ENCODE results near the gene KRCC1. TPM values are rescaled to one million over a fixed set of nuclear protein-coding genes. Genes with fewer than 3 reads are reported as not detected.

KRCC1 gene
- total RNA-seq, 2 donors from 2014 or later, result 11.7 to 20.3 TPM

DNA sequence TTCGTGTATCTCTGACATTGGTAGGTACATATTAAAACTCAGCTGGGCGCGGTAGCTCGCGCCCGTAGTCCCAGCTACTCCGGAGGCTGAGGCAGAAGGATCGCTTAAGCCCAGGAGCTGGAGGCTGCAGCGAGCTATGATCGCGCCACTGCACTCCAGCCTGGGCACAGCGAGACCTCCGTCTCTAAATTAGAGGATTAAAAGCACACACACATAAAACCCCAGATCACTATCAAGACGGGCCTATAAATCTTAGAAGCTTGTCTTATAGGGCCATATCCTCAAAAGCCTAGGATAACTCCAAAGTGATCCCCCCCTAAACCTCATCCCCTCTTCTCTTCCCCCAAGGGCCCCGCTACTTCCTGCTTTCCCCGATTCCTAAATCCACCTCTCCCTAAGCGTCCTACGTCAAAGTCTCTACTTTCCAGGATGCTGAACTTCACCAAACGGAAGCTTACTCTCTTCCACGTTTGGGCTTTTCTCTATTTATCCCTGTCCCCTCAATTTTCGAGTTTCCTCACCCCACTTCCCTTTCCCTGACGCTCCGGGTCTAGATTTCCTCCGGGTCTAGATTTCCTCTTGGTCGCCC, 707 bp downstream of the KRCC1 start:
- no peaks in the 10 kb centered on the region for H3K9me3 Mint-ChIP-seq
- H3K27ac Mint-ChIP-seq, result peak overlapping the region; percentile 95
- Histone ChIP-seq H3K4me1 (ENCODE audit: control insufficient read depth, insufficient read depth, low read length) (peaks cover 3% of the 10 kb centered on the region), H3K4me3 (ENCODE audit: low read length) (peak overlapping the region; percentile 95), H3K9ac (ENCODE audit: extremely low read depth, low read length, poor library complexity, severe bottlenecking) (peak overlapping the region; percentile 76), H3K27ac (ENCODE audit: low read depth, low read length) (no peak overlapping the region), H3K36me3 (ENCODE audit: control insufficient read depth, insufficient read depth, low read length) (peaks cover 11% of the 10 kb centered on the region), H3K9me3 (ENCODE audit: control insufficient read depth, low read length) (no peaks in the 10 kb centered on the region), H3K27me3 (ENCODE audit: control insufficient read depth, insufficient read depth, low read length, poor library complexity, severe bottlenecking) (no peaks in the 10 kb centered on the region)
- H3K4me3 Mint-ChIP-seq, result peak overlapping the region; percentile 96
- TF ChIP-seq, protein P1, sequence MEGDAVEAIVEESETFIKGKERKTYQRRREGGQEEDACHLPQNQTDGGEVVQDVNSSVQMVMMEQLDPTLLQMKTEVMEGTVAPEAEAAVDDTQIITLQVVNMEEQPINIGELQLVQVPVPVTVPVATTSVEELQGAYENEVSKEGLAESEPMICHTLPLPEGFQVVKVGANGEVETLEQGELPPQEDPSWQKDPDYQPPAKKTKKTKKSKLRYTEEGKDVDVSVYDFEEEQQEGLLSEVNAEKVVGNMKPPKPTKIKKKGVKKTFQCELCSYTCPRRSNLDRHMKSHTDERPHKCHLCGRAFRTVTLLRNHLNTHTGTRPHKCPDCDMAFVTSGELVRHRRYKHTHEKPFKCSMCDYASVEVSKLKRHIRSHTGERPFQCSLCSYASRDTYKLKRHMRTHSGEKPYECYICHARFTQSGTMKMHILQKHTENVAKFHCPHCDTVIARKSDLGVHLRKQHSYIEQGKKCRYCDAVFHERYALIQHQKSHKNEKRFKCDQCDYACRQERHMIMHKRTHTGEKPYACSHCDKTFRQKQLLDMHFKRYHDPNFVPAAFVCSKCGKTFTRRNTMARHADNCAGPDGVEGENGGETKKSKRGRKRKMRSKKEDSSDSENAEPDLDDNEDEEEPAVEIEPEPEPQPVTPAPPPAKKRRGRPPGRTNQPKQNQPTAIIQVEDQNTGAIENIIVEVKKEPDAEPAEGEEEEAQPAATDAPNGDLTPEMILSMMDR (conservative IDR thresholded peaks at IDR 0.05), result no peak
- 3 to 30% methylated on average over 11 to 25 of the region's 25 CpGs for WGBS, 2 experiments (ENCODE audit: insufficient coverage in 1 of 2, insufficient read length in 1 of 2)
- H3K27me3 Mint-ChIP-seq (ENCODE audit: insufficient read depth), result peaks cover 2% of the 10 kb centered on the region
- H3K36me3 Mint-ChIP-seq (ENCODE audit: low read depth), result peaks cover 3% of the 10 kb centered on the region
- no peak for DNase-seq
- H3K4me1 Mint-ChIP-seq, result peaks cover 17% of the 10 kb centered on the region

DNA sequence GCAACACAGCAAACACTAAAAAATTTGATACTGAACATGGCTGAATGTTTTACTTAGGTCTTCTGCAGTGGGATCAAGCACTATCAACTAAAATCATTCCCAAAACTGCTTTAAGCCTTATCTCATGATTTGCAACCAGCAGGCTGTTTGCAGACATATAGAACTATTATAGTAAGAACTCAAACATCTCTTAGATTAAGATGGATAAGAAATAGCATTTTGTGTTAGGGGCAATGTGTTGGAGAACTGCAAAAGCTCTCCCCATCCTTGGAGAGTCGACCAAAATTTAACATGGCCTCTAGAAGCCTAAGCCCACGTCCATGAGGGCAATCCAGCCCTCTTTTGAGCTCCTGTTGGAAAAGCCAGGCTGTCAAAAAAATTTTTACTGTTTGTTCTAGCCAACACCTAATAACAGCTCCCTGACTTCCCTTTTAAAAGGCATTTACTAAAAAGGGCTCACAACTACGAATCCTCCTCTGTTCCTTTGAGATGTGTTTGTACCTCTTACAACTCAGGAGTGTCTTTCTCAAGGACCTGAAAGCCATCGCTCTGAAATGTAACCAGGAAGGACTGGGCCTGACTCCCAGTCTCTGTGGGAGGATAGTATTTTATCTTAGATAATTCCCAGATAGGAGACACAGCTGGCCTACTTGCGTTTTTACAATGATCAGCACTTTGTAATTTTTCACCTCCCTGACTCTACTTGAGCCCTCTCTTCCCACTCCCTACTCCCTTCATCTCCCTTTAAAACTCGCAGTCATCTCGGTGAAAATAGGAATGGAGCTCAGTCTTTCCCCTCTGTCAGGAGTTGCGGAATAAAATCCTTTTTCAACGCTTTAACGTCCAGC, 1.4 kb downstream of the KRCC1 start:
- no peaks in the 10 kb centered on the region for H3K9me3 Mint-ChIP-seq

DNA sequence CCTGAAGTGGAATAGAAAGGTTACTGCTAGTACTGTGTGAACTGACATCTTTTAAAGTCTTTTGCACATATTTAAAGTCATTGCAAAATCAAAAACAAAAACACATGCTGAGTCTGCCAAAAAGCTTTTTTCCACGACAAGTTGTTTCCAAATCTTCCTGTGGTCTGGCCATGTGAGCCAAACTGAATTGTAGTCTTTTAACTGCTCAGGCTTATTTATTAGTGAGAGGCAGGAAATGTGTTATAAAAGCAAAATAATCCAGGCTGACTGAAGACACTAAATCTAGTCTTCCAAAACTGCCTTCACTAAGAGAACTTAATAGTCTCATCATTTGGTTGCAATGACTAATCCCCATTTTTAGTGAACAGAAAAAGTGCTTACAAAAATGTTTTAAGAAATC, 2.3 kb downstream of the KRCC1 start:
- Mint-ChIP-seq H3K9me3 (no peaks in the 10 kb centered on the region), H3K27me3 (ENCODE audit: insufficient read depth) (peaks cover 2% of the 10 kb centered on the region), H3K27ac (no peak overlapping the region), H3K36me3 (ENCODE audit: low read depth) (peaks cover 3% of the 10 kb centered on the region), H3K4me1 (peaks cover 17% of the 10 kb centered on the region), H3K4me3 (no peak overlapping the region)
- Histone ChIP-seq H3K27me3 (ENCODE audit: control insufficient read depth, insufficient read depth, low read length, poor library complexity, severe bottlenecking) (no peaks in the 10 kb centered on the region), H3K4me1 (ENCODE audit: control insufficient read depth, insufficient read depth, low read length) (peaks cover 3% of the 10 kb centered on the region), H3K4me3 (ENCODE audit: low read length) (peak overlapping the region; percentile 95), H3K9ac (ENCODE audit: extremely low read depth, low read length, poor library complexity, severe bottlenecking) (no peak overlapping the region), H3K27ac (ENCODE audit: low read depth, low read length) (no peak overlapping the region), H3K36me3 (ENCODE audit: control insufficient read depth, insufficient read depth, low read length) (peaks cover 11% of the 10 kb centered on the region), H3K9me3 (ENCODE audit: control insufficient read depth, low read length) (no peaks in the 10 kb centered on the region)
- 86 to 95% methylated on average over 1 of the region's 1 CpG for WGBS, 2 experiments (ENCODE audit: insufficient coverage in 1 of 2, insufficient read length in 1 of 2)
- no peak for DNase-seq
- TF ChIP-seq, protein P1 (conservative IDR thresholded peaks at IDR 0.05), result no peak

More for the DNA sequence above, 1.4 kb downstream of the KRCC1 start:
- Mint-ChIP-seq H3K27me3 (ENCODE audit: insufficient read depth) (peaks cover 2% of the 10 kb centered on the region), H3K4me1 (peaks cover 17% of the 10 kb centered on the region), H3K27ac (peak overlapping the region; percentile 95), H3K36me3 (ENCODE audit: low read depth) (peaks cover 3% of the 10 kb centered on the region), H3K4me3 (peak overlapping the region; percentile 96)
- Histone ChIP-seq H3K9ac (ENCODE audit: extremely low read depth, low read length, poor library complexity, severe bottlenecking) (peak overlapping the region; percentile 76), H3K9me3 (ENCODE audit: control insufficient read depth, low read length) (no peaks in the 10 kb centered on the region), H3K4me1 (ENCODE audit: control insufficient read depth, insufficient read depth, low read length) (peaks cover 3% of the 10 kb centered on the region), H3K4me3 (ENCODE audit: low read length) (peak overlapping the region; percentile 95), H3K36me3 (ENCODE audit: control insufficient read depth, insufficient read depth, low read length) (peaks cover 11% of the 10 kb centered on the region), H3K27me3 (ENCODE audit: control insufficient read depth, insufficient read depth, low read length, poor library complexity, severe bottlenecking) (no peaks in the 10 kb centered on the region), H3K27ac (ENCODE audit: low read depth, low read length) (no peak overlapping the region)
- 71 to 72% methylated on average over 7 to 10 of the region's 10 CpGs for WGBS, 2 experiments (ENCODE audit: insufficient coverage in 1 of 2, insufficient read length in 1 of 2)
- no peak for DNase-seq
- TF ChIP-seq, protein P1 (conservative IDR thresholded peaks at IDR 0.05), result no peak

Data from endodermal cell (in vitro differentiated cells).